ENCODE data around the gene YKT6. TPM values are rescaled to one million over a fixed set of nuclear protein-coding genes. Genes with fewer than 3 reads are reported as not detected.

Gene YKT6
- total and polyA plus RNA-seq, 2 of the 8 experiments (the other 6 are each of a cell fraction or from before 2014, with no cell fraction given) = 75.3 to 103 TPM

GRCh38 chr7:44216521-44217222 is 15.9 kb downstream of the YKT6 start (continued):
- TF ChIP-seq FOSL1 (IDR thresholded peaks at IDR 0.05; ENCODE audit: insufficient read depth, low read depth, low read length) (no peak), CTCF (IDR thresholded peaks at IDR 0.05; ENCODE audit: control extremely low read depth in 1 of 3, insufficient read depth in 1 of 3, low read depth in 1 of 3, low read length in 3 of 3) (no peak), YY1 (IDR thresholded peaks at IDR 0.05; ENCODE audit: low read depth, low read length) (no peak)

Measured in H1 (cell line).